HL-60 (cell line): Measurements from ENCODE around the gene GNG10.

ENCODE experiments used
- DNase-seq, 2 experiments: peaks; one replicate each; pipeline ENCODE4 v3.0.0-alpha.2; 2010 to 2020; ENCODE audit warnings: low read depth in 1 of 2, low spot score in 1 of 2
- H3K27ac ChIP-seq: fragments of 250-450 bp; sonication (Bioruptor Pico); replicated peaks from 2 replicates; pipeline ENCODE4 v1.5.1; 2020; ENCODE audit warnings: mild to moderate bottlenecking, moderate library complexity
- H3K27me3 ChIP-seq: fragments of 250-450 bp; sonication (Bioruptor Pico); 2 replicates; pipeline ENCODE4 v1.5.1; 2021; ENCODE audit warnings: mild to moderate bottlenecking, moderate library complexity; ENCODE audit not compliant: insufficient read depth, poor library complexity, severe bottlenecking
- H3K4me3 ChIP-seq: replicated peaks from 2 replicates; pipeline ENCODE4 v1.5.1; 2011; ENCODE audit warnings: mild to moderate bottlenecking, control low read depth, low read length; ENCODE audit not compliant: insufficient read depth
- CTCF ChIP-seq: IDR thresholded peaks from one replicate; pipeline ENCODE4 v1.5.1; 2011; ENCODE audit warnings: low read length, control low read depth, inconsistent platforms; ENCODE audit not compliant: insufficient read depth
- GABPA ChIP-seq: IDR thresholded peaks from 2 replicates; pipeline ENCODE4 v1.6.1; 2012; ENCODE audit warnings: low read depth
- POLR2AphosphoS5 ChIP-seq: IDR thresholded peaks from 2 replicates; pipeline ENCODE4 v1.6.1; 2012; ENCODE audit warnings: low read depth
- REST ChIP-seq: IDR thresholded peaks from 2 replicates; pipeline ENCODE4 v1.6.1; 2012; ENCODE audit warnings: low read depth; ENCODE audit not compliant: insufficient replicate concordance
- SPI1 ChIP-seq: IDR thresholded peaks from 2 replicates; pipeline ENCODE4 v1.6.1; 2012; ENCODE audit warnings: low read depth, mild to moderate bottlenecking, borderline replicate concordance

Gene GNG10

GRCh38 chr9:111632060-111632459 is 29.3 kb upstream of the GNG10 start:
- peak; percentile 10 to 42 for DNase-seq
- peak overlapping the region; percentile 80 for H3K27ac ChIP-seq
- TF ChIP-seq GABPA (no peak), SPI1 (no peak), CTCF (no peak), REST (no peak), POLR2AphosphoS5 (no peak)
- H3K4me3 ChIP-seq: peak overlapping the region; percentile 81
- no peaks in the 10 kb centered on the region for H3K27me3 ChIP-seq

GRCh38 chr9:111632695-111633388 is 28.6 kb upstream of the GNG10 start:
- Histone ChIP-seq H3K27me3 (no peaks in the 10 kb centered on the region), H3K27ac (no peak overlapping the region), H3K4me3 (peak overlapping the region; percentile 81)
- no peak for DNase-seq
- TF ChIP-seq GABPA (no peak), REST (no peak)

GRCh38 chr9:111633389-111633736 is 28.0 kb upstream of the GNG10 start:
- DNase-seq: no peak
- no peak overlapping the region for H3K27ac ChIP-seq
- no peak overlapping the region for H3K4me3 ChIP-seq
- H3K27me3 ChIP-seq: no peaks in the 10 kb centered on the region
- TF ChIP-seq POLR2AphosphoS5: no peak
- no peak for TF ChIP-seq GABPA
- no peak for TF ChIP-seq REST
- no peak for TF ChIP-seq CTCF
- TF ChIP-seq SPI1: no peak

GRCh38 chr9:111634860-111635259 is 26.5 kb upstream of the GNG10 start:
- H3K27me3 ChIP-seq: no peaks in the 10 kb centered on the region
- no peak for DNase-seq
- TF ChIP-seq CTCF (no peak), POLR2AphosphoS5 (no peak), GABPA (no peak), SPI1 (no peak), REST (no peak)
- no peak overlapping the region for H3K4me3 ChIP-seq
- H3K27ac ChIP-seq: no peak overlapping the region
